HG02852 (cell line): ENCODE measurements around the gene NFATC2IP.
A peak's percentile ranks its signal among the peaks of the same experiment; 100 is the strongest.

Experiments
- ATAC-seq: cut with Tn5 transposase; IDR thresholded peaks from one replicate; pipeline ENCODE4 v1.9.1; 2021; ENCODE audit warnings: mild to moderate bottlenecking, moderate library complexity; ENCODE audit not compliant: unreplicated experiment

Gene NFATC2IP

DNA sequence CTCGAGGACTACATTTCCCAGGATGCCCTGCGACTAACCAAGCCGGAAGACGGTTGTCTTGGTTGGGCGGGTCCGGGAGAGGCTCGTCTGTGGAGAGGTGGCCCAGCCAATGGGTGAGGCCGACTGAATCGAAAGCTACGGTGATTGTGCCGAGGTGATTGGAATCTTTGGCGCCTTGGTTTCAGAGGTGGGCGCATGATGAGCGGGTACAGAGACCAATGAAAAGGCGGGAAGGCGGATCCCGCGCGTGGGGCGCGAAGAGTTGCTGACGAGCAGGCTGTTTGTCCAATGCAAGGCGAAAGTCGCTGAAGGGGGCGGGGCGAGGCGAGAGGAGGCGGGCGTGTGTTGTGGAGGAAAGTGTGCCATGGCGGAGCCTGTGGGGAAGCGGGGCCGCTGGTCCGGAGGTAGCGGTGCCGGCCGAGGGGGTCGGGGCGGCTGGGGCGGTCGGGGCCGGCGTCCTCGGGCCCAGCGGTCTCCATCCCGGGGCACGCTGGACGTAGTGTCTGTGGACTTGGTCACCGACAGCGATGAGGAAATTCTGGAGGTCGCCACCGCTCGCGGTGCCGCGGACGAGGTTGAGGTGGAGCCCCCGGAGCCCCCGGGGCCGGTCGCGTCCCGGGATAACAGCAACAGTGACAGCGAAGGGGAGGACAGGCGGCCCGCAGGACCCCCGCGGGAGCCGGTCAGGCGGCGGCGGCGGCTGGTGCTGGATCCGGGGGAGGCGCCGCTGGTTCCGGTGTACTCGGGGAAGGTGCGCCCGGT is at the start of gene NFATC2IP:
Gene NFATC2IP (plus strand): TSS at position 290 of the 762 bp plus-strand sequence. CDS start 75 bp downstream, at position 365.
- ATAC-seq, result peak; percentile 84

DNA sequence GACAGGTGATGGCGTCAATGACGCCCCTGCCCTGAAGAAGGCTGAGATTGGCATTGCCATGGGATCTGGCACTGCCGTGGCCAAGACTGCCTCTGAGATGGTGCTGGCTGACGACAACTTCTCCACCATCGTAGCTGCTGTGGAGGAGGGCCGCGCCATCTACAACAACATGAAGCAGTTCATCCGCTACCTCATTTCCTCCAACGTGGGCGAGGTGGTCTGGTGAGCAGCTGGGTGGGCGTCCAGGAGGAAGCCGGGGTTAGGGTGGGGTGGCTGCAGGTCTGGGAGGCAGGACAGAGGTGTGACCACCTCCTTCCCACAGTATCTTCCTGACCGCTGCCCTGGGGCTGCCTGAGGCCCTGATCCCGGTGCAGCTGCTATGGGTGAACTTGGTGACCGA is 48.9 kb upstream of the NFATC2IP start:
- ATAC-seq, result no peak

DNA sequence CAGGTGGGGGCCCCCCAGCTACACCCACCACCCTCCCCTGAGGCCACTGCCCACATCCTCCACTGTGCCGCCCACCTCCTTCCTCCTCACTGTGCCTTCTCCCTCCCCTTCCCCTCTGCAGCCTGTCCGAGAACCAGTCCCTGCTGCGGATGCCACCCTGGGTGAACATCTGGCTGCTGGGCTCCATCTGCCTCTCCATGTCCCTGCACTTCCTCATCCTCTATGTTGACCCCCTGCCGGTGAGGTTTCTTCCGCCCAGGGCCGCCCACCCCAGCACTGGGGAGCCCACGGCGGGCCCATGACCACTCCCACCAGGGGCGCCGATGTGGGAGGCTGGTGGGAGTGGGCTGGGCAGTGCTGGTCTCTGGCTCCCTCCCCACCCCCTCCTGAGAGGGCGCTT is 47.8 kb upstream of the NFATC2IP start:
- ATAC-seq, result no peak

DNA sequence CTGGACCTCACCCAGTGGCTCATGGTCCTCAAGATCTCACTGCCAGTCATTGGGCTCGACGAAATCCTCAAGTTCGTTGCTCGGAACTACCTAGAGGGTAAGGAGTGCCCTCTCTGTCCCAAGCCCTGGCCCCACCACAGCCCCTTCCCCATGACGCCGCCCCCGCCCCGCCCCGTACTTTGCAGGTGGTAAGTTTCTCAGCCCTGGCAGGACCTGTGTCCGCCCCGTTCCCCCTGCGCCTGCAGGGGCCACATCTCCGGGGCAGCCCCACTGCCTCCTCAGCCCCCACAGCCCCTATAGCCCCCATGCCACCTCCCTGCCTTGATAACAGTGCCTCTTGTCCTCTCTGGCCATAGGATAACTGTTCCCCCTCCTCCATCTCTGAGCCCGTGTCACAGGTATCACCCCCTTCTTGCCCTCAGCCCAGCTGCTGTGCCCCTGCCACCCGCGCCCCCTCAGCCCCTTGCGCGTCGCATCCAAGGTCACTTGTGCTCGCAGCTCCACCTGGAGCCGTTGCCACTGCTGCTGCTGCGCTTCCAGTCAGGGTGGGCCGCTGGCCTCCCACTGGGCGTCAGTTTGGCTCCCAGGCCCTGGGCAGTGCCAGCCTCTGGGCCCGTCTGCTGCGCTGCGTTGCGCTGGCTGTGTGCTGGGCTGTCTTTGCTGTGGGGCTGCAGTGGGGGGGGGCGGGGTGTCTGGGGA is 47.2 kb upstream of the NFATC2IP start:
- ATAC-seq, result no peak

DNA sequence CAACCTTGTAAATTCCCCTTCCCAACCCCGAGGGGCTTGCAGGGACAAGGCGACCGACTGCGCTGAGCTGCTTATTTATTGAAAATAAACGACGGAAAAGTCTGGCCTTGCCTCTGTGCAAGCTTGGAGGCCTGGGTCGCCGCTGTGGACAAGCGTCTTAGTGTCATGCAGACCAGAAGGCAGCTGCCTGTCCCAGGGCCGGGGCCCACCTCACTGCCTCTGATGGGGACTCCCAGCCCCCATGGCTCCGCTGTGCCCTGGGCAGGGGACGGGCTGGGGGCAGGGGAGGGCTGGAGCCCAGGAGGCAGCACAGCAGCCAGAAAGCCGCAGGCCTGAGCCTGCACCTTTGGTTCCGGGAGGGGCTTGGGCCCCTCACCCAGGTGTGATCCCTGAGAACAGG is 46.4 kb upstream of the NFATC2IP start:
- no peak for ATAC-seq

DNA sequence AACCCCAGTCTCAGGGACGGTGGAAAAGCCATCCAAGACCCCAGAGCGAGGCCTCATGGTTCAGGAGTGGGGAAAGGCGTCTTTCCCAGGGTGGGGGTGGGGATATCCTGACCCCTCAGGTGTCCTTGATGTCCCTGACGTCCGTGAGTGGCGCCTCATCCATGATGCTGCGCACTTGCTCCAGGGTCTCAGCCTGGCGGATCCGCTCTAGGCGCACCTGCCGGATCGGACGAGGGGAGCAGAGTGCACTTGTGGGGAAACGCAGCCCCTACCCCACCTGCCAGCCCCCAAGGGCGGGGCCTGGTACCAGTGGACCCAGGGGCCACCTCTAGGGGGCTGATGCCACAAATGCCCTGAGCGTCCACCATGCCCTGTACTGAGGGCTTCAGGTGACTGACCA is 45.9 kb upstream of the NFATC2IP start:
- no peak for ATAC-seq

DNA sequence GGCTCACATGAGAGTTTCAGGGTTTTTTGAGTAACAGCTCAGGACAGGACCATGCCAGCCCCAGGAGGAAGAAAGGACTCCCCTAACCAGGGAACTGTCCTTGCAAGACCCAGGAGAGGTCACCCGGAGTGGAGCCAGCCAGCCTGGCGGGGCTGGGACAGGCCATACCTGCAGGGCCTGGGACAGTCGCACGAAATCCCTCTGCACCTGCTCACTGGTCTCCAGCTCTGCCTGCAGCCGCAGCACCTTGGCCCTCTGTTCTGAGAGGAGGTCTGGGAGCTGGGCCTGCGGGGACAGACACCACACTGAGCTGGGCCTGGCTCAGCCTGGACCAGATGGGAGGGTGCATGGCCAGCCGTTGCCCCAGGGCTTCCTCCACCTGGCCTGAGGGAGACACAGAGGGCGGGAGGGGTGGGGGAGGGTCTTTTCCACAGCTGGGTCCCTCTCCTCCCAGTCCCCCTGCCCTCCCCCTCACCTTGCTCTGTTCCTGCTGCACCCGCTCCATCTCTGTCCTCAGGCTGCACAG is 45.4 kb upstream of the NFATC2IP start:
- ATAC-seq, result no peak

DNA sequence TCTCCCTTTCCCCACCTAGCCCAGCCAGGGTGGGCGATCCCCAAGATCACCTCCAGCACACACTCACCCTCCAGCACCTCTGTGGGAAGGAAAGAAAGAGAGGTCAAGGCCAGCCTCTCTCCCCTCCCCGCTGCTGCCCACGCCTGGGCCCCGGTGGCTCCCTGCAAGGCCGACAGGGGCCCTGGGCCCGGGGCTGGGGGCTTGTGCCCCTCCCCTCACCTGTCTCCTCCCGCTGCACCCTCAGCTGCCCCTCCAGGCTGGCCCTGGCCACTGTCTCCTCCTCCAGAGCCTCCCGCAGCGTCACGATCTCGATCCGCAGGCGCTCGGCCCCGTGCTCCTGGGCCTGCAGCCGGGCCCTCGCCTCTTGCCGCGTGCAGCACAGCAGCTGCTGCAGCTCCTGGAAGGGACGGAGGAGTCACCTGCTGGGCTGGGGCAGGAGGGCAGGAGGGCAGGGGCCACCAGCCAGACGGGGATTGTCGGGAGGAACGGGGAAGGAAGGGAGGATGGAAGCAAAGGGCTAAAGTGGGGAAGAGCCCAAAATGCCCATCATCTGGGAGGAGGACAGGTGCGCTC is 44.9 kb upstream of the NFATC2IP start:
- ATAC-seq, result no peak

DNA sequence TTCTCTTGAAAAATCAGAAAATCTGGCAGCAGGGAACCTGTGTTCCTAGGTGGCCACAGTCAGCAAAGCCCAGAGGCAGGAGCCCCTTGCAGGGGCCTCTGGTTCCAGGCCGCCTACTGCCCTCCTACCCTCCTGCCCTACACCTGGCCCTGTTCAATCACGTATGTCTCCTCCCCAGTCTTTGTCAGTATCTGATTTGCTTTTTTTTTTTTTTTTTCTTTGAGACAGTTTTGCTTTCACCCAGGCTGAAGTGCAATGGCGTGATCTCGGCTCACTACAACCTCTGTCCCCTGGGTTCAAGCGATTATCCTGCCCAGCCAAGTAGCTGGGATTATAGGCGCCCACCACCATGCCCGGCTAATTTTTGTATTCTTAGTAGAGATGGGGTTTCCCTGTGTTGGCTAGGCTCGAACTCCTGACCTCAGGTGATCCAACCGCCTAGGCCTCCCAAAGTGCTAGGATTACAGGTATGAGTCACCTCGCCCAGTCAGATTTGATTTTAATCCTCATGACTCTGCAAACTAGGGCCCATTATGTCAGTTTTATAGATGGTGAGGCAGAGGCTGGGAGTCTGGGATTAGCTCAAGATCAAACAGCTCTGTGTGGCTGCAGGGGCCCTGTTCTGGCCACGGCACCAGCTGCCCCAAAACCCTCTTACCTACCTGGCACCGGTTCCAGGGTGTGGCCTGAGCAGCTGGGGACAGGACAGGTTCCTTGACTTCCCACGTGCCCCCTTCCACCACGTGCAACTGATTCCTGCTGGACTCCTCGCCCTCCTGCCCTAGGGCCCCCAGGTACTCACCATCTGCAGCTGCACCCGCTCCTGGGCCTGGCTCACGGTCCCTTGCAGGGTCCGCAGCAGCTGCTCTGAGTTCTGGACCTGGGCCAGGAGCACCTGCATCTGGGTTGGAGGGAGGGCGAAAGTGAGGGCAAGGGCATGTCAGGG is 40.4 kb upstream of the NFATC2IP start:
- no peak for ATAC-seq

DNA sequence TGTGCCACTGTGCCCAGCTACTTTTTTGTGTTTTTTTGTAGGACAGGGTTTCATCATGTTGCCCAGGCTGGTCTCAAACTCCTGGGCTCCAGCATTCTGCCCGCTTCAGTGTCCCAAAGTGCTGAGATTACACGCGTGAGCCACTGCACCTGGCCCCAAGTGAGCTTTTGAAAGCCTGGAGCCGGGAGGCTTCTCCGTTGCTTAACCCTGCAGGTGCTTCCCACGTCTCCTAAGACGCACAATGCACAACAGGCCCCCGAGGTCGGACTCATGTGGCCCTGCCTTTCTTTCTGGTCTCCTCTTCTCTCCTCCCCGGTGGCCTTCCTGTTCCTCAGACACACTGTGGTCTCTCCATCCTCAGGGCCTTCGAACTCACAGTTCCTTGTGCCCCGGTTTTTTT is 38.2 kb upstream of the NFATC2IP start:
- ATAC-seq, result no peak

DNA sequence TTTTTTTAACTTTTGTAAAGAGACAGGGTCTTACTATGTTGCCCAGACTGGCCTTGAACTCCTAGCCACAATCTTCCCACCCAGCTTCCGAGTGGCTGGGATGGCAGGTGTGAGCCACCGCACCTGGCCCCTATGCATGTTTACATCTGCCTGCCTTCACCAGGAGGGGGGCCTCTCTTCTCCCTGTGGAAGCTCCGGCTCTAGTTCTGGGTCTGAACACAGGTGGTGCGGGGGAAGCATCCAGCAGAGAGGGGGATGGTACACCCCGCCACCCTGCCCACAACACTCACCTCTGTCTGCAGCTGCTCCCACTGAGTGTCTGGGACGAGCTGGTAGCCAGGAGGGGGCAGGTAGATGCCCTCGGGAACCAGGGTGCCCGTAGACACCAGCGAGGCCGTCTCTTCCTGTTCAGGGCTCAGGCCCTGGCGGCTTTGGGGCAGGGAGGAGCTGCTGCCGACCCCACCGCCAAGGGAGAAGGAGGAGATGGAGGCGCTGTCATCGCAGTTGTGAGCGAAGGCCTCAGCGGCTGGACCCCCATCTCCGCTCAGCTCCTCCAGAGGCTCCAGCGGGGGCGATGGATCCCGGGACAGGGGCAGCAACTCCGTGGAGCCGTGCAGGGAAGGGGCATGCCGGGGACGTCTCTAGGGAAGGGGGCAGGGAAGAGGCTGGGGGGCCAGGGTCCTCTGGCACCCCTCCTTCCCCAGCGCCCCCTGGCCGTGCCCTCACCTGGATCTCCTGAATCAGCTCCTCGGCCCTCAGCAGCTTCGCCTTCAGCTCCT is 36.6 kb upstream of the NFATC2IP start:
- no peak for ATAC-seq

DNA sequence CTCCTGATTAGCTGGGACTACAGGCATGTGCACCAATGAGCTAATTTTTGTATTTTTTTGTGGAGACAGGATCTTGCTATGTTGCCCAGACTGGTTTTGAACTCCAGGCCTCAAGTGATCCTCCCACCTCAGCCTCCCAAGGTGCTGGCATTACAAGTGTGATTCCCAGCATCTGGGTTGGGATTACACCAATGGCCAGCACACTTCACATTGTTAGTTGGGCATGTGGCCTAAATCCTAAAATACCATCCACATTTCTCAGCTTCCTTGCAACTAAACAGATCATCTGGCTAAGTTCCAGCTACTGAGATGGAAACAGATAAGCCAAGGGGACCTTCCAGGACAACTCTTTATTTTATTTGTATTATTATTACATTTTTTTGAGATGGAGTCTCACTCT is 35.6 kb upstream of the NFATC2IP start:
- ATAC-seq, result no peak

DNA sequence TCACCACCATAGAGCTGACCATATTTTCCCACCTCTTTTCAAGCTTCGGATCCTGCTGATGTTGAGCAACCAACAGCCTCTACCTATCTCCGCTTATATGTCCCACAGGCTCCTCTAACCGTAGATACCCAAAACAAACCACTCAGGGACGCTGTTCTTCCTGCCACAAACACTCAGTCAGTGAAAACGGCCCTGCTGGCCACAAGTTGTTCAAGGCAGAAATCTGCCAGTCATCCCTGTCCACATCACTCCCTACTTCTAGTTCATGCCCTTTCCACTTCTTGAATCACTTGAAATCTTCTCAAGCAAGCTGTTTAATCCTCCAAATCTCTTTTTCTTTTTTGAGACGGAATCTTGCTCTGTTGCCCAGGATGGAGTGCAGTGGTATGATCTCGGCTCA is 33.6 kb upstream of the NFATC2IP start:
- no peak for ATAC-seq

DNA sequence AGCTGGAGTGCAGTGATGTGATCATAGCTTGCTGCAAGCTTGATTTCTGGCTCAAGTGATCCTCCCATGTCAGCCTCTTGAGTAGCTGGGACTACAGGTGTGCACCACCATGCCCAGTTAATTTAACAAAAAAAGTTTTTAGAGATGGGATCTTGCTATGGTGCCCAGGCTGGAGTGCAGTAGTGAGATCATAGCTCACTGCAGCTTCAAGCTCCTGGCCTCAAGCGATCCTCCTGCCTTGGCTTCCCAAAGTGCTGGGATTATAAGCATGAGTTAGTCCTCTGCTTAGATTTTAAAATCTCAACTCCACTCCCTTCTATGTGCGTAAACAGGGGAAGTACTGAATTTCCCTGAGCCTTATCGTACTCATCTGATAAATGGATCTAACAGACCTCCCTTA is 32.0 kb upstream of the NFATC2IP start:
- no peak for ATAC-seq

DNA sequence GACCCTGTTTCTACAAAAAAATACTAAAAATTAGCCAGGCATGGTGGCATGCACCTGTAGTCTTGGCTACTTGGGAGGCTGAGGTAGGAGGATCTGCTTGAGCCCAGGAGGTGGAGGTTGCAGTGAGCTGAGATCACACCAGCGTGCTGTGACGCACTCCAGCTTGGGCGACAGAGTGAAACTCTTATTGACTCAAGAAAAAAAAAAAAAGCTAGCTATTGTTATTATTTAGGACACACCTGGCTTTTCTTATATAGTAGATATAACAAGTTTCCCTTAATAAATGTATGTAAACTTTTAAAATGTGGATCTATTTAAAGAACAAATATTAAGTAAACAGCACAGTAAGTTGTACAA is 27.5 kb upstream of the NFATC2IP start:
- no peak for ATAC-seq

DNA sequence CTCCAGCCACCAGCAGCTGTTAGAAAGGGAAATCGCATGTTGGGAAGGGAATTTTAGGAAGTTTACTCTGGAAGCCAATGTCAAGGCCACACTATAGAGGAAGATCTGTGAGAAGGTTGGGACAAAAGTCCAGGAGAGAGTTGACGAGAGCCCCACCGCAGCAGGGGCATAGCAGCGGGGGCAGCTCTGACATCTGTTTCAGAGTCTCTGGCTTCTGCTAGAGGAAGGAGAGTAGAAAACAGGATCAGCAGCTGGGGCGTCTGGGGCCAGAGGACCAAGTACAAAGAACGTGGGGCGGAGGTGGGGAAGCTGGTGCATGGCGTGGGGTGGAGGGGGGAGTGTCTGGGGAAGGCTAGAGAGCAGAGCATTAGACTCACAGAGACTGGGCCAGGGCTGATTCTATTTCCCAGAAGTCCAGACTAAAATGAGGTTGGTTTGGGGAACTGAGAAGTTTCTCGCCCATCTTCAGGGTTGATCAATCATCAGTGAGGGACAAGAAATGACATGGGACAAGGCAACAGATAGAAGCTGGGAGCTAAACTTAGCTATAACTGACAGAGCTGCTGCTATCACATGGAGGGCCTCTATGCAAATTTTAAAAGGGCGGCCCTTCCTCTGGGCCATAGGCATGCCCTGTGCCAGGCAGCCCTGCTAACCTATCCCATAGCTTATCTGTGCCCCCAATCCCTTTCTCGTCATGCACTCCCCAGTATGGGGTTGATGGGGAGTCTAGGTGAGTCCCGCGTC is 26.9 kb upstream of the NFATC2IP start:
- peak; percentile 48 for ATAC-seq

DNA sequence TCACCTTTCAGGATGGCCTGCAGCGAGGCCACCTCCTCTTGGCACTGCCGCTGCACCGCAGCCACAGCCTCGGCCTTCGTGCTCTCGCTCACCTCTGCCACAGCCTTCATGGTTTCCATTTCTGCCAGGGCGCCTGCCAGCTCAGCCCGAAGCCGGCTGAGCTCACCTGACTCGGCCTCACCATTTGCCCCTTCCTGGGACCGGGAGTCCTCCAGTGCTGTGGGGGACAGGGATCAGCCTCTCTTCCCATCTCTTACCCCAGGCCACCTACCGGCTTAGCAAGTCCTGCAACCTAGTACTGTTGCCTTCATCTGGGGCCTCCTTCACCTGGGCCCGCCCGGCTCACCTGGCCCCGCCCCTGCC is 26.4 kb upstream of the NFATC2IP start:
- ATAC-seq, result no peak

DNA sequence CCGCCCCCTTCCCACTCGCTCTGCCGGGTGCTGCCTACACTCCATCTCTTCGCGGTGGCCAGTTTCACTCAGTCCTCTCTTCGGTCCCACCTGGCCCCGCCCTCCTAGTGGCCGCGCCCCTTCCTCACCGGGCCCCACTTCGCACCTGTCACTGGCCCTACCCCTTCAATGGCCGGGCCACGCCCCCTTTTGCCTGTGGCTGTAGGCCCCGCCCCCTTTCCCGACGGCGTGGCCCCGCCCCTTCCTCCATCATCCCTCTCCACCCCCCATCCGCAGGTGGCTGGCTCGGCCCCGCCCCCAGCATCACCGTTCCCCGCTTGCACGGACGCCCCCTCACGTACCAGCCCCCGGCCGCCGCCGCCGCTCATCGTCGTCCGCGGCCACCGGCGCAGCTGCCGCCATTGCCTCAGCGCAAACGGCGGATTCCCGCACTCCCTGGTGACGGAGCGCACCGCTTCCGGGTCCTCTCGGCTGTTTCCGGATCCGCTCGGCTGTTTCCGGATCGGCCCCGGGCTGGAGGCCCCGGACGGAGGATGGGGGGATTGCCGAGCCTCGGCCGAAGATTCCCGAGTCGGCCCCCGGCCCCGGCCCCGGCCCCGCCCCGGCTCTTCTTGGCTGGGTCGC is 25.9 kb upstream of the NFATC2IP start, which contains the start of gene RABEP2:
Gene RABEP2 (minus strand): TSS at position 477 of the 624 bp plus-strand sequence. CDS start 75 bp downstream, at position 402.
- ATAC-seq, result peak; percentile 55
